Thyroid gland (tissue), 4 donors: ENCODE data around the gene XPC.

Experiments
- POLR2A ChIP-seq, 2 donors: fragments of 450-650 bp; IDR thresholded peaks; one replicate each; pipeline ENCODE4 v1.6.1; 2017; ENCODE audit warnings: antibody characterized with exemption in 2 of 2, mild to moderate bottlenecking in 2 of 2, moderate library complexity in 1 of 2
- TF ChIP-seq, protein P1 (sequence below), 6 experiments: fragments of 200-600 bp in 3 of 6; fragments of 450-650 bp in 3 of 6; sonication (generic) in 3 of 6; IDR thresholded peaks; one replicate each; pipeline ENCODE4 v1.5.1; 2016 to 2019; ENCODE audit warnings: antibody characterized with exemption in 6 of 6, mild to moderate bottlenecking in 2 of 6, inconsistent platforms in 1 of 6, moderate library complexity in 1 of 6

DNA sequence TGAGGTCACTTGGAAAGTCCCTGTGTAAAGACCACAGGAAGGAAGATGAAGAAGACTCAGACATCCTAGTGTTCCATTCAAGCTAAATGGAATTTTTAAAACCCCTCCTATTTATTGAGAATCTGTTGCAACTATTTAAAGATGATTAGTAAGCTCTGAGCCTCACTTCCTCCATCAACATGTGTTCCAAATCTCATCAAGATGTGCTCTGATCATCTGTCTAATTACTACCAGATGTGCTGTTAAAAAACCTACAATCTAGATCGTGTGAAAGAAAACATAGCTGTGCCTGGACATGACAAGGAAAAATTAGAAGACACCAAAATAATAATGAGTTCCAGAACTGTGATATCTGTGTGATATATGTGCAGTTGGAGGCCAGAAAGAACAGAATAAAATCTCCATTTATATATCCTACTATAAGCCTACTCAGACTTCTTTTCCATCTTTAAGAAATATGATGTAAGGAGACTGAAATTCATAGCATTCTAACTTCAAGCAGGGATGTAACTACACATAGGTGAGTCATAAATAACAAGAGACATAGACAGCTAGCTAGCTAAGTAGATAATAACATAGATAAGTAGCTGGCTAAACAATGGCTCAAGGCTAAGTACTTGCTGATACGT lies 7.8 kb downstream of the XPC start:
- TF ChIP-seq, protein P1, sequence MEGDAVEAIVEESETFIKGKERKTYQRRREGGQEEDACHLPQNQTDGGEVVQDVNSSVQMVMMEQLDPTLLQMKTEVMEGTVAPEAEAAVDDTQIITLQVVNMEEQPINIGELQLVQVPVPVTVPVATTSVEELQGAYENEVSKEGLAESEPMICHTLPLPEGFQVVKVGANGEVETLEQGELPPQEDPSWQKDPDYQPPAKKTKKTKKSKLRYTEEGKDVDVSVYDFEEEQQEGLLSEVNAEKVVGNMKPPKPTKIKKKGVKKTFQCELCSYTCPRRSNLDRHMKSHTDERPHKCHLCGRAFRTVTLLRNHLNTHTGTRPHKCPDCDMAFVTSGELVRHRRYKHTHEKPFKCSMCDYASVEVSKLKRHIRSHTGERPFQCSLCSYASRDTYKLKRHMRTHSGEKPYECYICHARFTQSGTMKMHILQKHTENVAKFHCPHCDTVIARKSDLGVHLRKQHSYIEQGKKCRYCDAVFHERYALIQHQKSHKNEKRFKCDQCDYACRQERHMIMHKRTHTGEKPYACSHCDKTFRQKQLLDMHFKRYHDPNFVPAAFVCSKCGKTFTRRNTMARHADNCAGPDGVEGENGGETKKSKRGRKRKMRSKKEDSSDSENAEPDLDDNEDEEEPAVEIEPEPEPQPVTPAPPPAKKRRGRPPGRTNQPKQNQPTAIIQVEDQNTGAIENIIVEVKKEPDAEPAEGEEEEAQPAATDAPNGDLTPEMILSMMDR (IDR thresholded peaks at IDR 0.05), result no peak
- no peak for TF ChIP-seq POLR2A (IDR thresholded peaks at IDR 0.05)
